ENCODE measurements around the gene RIIAD1.

GRCh38 chr1:151773702-151774101, 52.4 kb downstream of the RIIAD1 start:
- TF ChIP-seq EZH2 (IDR thresholded peaks at IDR 0.05; ENCODE audit: borderline replicate concordance, low read length): no peak
- TF ChIP-seq CTCF (conservative IDR thresholded peaks at IDR 0.05 in 1 of 2, IDR thresholded peaks at IDR 0.05 in 1 of 2; ENCODE audit: extremely low read depth in 1 of 2, insufficient read depth in 1 of 2, low read depth in 1 of 2, low read length in 2 of 2): no peak

All from mammary epithelial cell (primary cell).